H1 (cell line): ENCODE measurements around the gene NAGLU.

Experiments used
- BCL11A ChIP-seq, 2 experiments: IDR thresholded peaks; one replicate each; pipeline ENCODE4 v1.6.1; 2011; ENCODE audit warnings: low read depth in 2 of 2, low read length in 2 of 2, mild to moderate bottlenecking in 2 of 2
- EZH2 ChIP-seq: fragments of 200-600 bp; sonication (generic); IDR thresholded peaks from 2 replicates; pipeline ENCODE4 v1.7.1; 2012; ENCODE audit warnings: low read depth, mild to moderate bottlenecking, moderate library complexity, low read length, inconsistent platforms; ENCODE audit not compliant: severe bottlenecking
- GTF2F1 ChIP-seq: IDR thresholded peaks from 2 replicates; pipeline ENCODE4 v1.6.1; 2012; ENCODE audit warnings: low read depth, low read length, improper control_type of control experiment, borderline replicate concordance
- MAX ChIP-seq: IDR thresholded peaks from 2 replicates; pipeline ENCODE4 v1.6.1; 2012; ENCODE audit warnings: inconsistent platforms
- RAD21 ChIP-seq, 2 experiments: IDR thresholded peaks in 1 of 2; conservative IDR thresholded peaks in 1 of 2; 2 replicates each; pipeline ENCODE4 v1.6.1; 2011; ENCODE audit warnings: low read depth in 2 of 2, low read length in 2 of 2, improper control_type of control experiment in 1 of 2, inconsistent platforms in 1 of 2, mild to moderate bottlenecking in 1 of 2, moderate library complexity in 1 of 2
- USF2 ChIP-seq: IDR thresholded peaks from 2 replicates; pipeline ENCODE4 v1.6.1; 2011; ENCODE audit warnings: low read length, improper control_type of control experiment

GRCh38 chr17:42522263-42522790 is 13.7 kb upstream of the NAGLU start:
- TF ChIP-seq USF2 (no peak), BCL11A (IDR thresholded peaks at IDR 0.05; ENCODE audit: low read depth in 2 of 2, low read length in 2 of 2) (no peak), EZH2 (no peak), GTF2F1 (no peak), RAD21 (IDR thresholded peaks at IDR 0.05 in 1 of 2, conservative IDR thresholded peaks at IDR 0.05 in 1 of 2; ENCODE audit: low read depth in 2 of 2, low read length in 2 of 2) (no peak), MAX (no peak)
